Tibial nerve (tissue), 4 donors: ENCODE results near the gene XPO1. TPM values are rescaled to one million over a fixed set of nuclear protein-coding genes. Genes with fewer than 3 reads are reported as not detected.
A peak's percentile ranks its signal among the peaks of the same experiment; 100 is the strongest.
"Not testable (repeated sequence)": the region's sequence is repeated elsewhere in the genome, so short reads cannot be mapped to it uniquely, and the experiment has no call there.

Experiments
- DNase-seq, 2 donors: peaks; one replicate each; pipeline ENCODE4 v3.0.0-alpha.2; 2019; ENCODE audit warnings: low spot score in 2 of 2
- H3K27ac ChIP-seq, 4 donors: fragments of 200-600 bp; sonication (generic) in 3 of 4; one replicate each; pipeline ENCODE4 v1.5.1; 2017 to 2019; ENCODE audit warnings: mild to moderate bottlenecking in 1 of 4
- H3K27me3 ChIP-seq, 2 donors: fragments of 200-600 bp; sonication (generic) in 1 of 2; one replicate each; pipeline versions ENCODE4 v1.5.1 to v1.6.0; 2017 to 2019
- H3K36me3 ChIP-seq, 3 donors: fragments of 200-600 bp; sonication (generic); one replicate each; pipeline ENCODE4 v1.5.1; 2018 to 2019
- H3K4me1 ChIP-seq, 4 donors: fragments of 200-600 bp; sonication (generic) in 3 of 4; one replicate each; pipeline ENCODE4 v1.5.1; 2017 to 2019
- H3K4me3 ChIP-seq, 4 donors: fragments of 200-600 bp; sonication (generic) in 3 of 4; one replicate each; pipeline ENCODE4 v1.5.1; 2017 to 2019; ENCODE audit warnings: mild to moderate bottlenecking in 1 of 4, moderate library complexity in 1 of 4
- H3K9me3 ChIP-seq, 4 donors: fragments of 200-600 bp; sonication (generic) in 3 of 4; one replicate each; pipeline ENCODE4 v1.5.1; 2017 to 2019
- EP300 ChIP-seq, 2 donors: sonication (generic); formaldehyde crosslinking; IDR thresholded peaks; one replicate each; pipeline ENCODE4 v1.6.1; 2017; ENCODE audit warnings: antibody characterized with exemption in 2 of 2, mild to moderate bottlenecking in 1 of 2
- POLR2A ChIP-seq, 2 donors: fragments of 450-650 bp; IDR thresholded peaks; one replicate each; pipeline ENCODE4 v1.6.1; 2017; ENCODE audit warnings: antibody characterized with exemption in 2 of 2, mild to moderate bottlenecking in 2 of 2, moderate library complexity in 2 of 2
- whole genome bisulfite sequencing, 2 donors: methylation state at CpG; one replicate each; pipeline ENCODE4 v1.1.5; 2018; 5-methylcytosine and 5-hydroxymethylcytosine counted together
- total RNA-seq, 4 donors: library from RNA; depleted of rRNA; stranded (reverse); fragments of >200 nt; gene quantifications; one replicate each; pipeline ENCODE4 v1.1.0, GENCODE V29; 2016
- TF ChIP-seq, protein P1 (sequence below), 5 experiments: fragments of 200-600 bp in 3 of 5; fragments of 450-650 bp in 2 of 5; sonication (generic) in 3 of 5; IDR thresholded peaks; one replicate each; pipeline ENCODE4 v1.5.1; 2016 to 2019; ENCODE audit warnings: antibody characterized with exemption in 5 of 5, mild to moderate bottlenecking in 3 of 5, moderate library complexity in 2 of 5

The XPO1 gene
- total RNA-seq, 4 donors from 2014 or later, result 100 to 151 (median 112) TPM

DNA sequence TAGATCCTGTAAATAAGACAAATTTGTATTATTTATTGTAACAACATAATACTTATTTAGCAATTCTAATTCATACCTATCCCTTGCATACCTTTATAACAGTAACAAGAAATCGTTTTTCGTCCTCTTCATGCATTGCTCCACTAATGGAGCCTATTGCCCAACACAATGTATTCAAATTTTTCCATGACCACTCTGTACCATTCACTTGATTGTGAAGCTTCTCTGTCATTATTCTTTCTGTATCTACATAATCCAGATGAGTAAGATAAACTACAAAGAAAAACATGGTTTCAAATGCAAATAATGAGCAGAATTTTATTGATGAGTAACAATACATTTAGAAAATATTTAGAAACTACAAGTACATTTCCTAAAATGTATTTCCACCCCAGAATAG lies 45.7 kb downstream of the XPO1 start:
- Histone ChIP-seq H3K36me3 (peaks cover 0 to 99% (median 12%) of the 10 kb centered on the region in 3 donors), H3K27ac (no peak overlapping the region), H3K27me3 (no peaks in the 10 kb centered on the region), H3K4me3 (no peak overlapping the region), H3K9me3 (no peaks in the 10 kb centered on the region), H3K4me1 (no peaks in the 10 kb centered on the region)
- TF ChIP-seq POLR2A (IDR thresholded peaks at IDR 0.05) (no peak), EP300 (IDR thresholded peaks at IDR 0.05) (no peak)
- TF ChIP-seq, protein P1, sequence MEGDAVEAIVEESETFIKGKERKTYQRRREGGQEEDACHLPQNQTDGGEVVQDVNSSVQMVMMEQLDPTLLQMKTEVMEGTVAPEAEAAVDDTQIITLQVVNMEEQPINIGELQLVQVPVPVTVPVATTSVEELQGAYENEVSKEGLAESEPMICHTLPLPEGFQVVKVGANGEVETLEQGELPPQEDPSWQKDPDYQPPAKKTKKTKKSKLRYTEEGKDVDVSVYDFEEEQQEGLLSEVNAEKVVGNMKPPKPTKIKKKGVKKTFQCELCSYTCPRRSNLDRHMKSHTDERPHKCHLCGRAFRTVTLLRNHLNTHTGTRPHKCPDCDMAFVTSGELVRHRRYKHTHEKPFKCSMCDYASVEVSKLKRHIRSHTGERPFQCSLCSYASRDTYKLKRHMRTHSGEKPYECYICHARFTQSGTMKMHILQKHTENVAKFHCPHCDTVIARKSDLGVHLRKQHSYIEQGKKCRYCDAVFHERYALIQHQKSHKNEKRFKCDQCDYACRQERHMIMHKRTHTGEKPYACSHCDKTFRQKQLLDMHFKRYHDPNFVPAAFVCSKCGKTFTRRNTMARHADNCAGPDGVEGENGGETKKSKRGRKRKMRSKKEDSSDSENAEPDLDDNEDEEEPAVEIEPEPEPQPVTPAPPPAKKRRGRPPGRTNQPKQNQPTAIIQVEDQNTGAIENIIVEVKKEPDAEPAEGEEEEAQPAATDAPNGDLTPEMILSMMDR (IDR thresholded peaks at IDR 0.05), result no peak
- DNase-seq, result no peak
- 95 to 96% methylated on average over 2 of the region's 2 CpGs for WGBS, 2 donors

DNA sequence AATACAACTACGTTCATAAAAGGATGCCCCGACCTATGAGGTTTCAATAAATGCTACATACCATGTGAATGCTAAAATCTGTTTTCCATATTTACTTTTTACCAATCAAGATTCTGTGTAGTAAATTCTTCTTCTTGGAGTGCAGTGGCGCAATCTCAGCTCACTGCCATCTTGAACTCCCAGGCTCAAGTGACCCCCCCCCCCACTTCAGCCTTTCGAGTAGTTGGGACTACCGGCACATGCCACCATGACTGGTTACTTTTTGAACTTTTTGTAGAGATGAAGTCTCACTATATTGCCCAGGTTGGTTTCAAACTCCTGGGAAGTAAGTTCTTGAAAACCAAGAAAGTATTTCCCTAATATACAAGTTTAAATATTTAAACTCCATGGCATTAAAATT lies 52.9 kb downstream of the XPO1 start:
- peaks cover 4 to 99% (median 5%) of the 10 kb centered on the region in 3 donors for H3K36me3 ChIP-seq
- DNase-seq, result no peak
- H3K4me3 ChIP-seq, result no peak overlapping the region
- no peaks in the 10 kb centered on the region for H3K4me1 ChIP-seq
- no peak overlapping the region for H3K27ac ChIP-seq
- H3K27me3 ChIP-seq, result no peaks in the 10 kb centered on the region
- TF ChIP-seq POLR2A (IDR thresholded peaks at IDR 0.05), result no peak
- TF ChIP-seq, protein P1 (IDR thresholded peaks at IDR 0.05), result no peak
- TF ChIP-seq EP300 (IDR thresholded peaks at IDR 0.05), result no peak
- WGBS, 2 donors, result 93 to 97% methylated on average over 5 of the region's 5 CpGs
- H3K9me3 ChIP-seq, result no peaks in the 10 kb centered on the region

DNA sequence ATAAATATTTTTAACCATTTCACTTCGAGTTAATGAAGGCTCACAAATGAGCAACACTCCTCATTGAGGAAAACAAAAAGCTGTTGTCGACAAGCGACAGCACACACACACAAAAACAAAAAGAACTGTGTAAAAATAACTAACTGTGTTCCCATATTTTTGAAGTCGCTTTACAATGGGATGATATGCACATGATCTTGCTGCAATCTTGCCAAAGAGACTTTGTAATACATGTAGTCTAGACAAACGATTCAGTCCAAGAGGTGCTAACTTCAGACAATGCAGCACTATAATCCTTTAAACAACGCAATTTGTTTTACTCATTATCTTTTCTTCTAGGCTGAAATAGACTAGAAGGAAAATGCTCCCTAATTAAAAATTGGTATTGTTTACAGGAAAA lies 60.1 kb downstream of the XPO1 start:
- Histone ChIP-seq H3K4me3 (no peak overlapping the region), H3K4me1 (peaks cover 0 to 4% (median 0%) of the 10 kb centered on the region in 4 donors)
- 71 to 78% methylated on average over 6 of the region's 6 CpGs for WGBS, 2 donors

DNA sequence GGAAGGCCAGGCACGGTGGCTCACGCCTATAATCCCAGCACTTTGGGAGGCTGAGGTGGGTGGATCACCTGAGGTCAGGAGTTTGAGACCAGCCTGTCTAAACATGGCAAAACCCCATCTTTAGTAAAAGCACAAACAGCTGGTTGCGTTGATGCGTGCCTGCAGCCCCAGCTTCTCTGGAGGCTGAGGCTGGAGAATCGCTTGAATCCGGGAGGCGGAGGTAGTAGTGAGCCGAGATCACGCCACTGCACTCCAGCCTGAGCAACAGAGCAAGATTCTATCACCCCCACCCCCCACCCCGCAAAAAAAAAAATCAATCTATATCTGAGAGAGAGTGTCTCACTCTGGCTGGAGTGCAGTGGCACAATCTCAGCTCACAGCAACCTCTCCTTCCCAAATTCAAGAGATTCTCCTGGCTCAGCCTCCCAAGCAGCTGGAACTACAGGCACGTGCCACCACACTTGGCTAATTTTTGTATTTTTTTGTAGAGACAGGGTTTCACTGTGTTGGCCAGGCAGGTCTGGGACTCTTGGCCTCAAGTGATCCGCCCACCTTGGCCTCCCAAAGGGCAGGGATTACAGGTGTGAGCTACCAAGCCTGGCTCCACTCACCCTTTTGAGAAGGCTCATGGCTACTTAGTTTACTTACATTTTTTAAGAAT lies 61.1 kb downstream of the XPO1 start:
- WGBS, 2 donors, result 93 to 97% methylated on average over 11 to 12 of the region's 12 CpGs
- H3K27me3 ChIP-seq, H3K9me3 ChIP-seq, DNase-seq, H3K4me3 ChIP-seq, H3K27ac ChIP-seq: not testable (repeated sequence)
- peaks cover 0 to 64% (median 12%) of the 10 kb centered on the region in 3 donors for H3K36me3 ChIP-seq
- peaks cover 0 to 12% (median 0%) of the 10 kb centered on the region in 4 donors for H3K4me1 ChIP-seq

More for the DNA sequence above, 60.1 kb downstream of the XPO1 start:
- Histone ChIP-seq H3K27me3 (no peaks in the 10 kb centered on the region), H3K27ac (no peak overlapping the region), H3K36me3 (peaks cover 0 to 74% (median 12%) of the 10 kb centered on the region in 3 donors), H3K9me3 (no peaks in the 10 kb centered on the region)
- DNase-seq, result no peak
- TF ChIP-seq POLR2A (IDR thresholded peaks at IDR 0.05), result no peak
- no peak for TF ChIP-seq EP300 (IDR thresholded peaks at IDR 0.05)
- TF ChIP-seq, protein P1 (IDR thresholded peaks at IDR 0.05), result no peak

DNA sequence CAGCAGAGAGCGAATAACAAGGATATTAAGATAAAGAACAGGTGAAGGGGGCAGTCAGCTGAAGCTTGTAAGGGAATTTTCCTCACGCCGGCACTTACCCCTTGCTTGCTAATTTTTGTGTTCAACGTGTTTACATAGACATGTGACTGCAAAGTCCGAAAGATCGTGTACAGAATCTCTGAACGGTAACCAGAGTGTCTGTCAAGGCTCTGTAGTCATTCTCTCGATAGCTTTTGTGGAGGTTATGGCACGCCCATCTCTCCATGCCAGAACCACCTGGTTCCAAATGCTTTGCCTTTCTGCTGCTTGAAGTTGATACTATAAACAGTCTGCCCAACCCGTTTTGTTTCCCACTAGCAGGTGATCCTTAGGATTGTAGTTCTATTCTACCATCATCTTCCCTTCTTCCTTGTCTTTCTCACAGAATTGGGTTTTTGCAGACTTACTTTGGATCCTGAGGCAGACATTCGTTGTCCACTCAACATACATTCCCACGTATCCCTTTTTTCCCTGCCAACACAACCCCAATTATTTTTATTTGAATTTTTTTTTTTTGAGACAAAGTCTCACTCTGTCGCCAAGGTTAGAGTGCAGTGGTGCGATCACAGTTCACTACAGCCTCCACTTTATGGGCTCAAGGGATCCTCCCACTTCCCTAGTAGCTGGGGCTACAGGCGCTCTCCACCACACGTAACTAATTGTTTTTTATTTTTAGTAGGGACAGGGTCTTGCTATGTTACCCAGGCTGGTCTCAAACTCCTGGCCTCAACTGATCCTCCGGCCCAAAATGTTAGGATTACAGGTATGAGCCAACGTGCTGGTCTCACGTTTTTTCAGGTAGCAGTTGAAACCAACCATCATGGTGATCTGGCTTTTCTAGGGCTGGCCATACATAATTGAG lies 66.0 kb downstream of the XPO1 start:
- H3K27me3 ChIP-seq, result no peaks in the 10 kb centered on the region
- peaks cover 0 to 16% (median 0%) of the 10 kb centered on the region in 3 donors for H3K36me3 ChIP-seq
- peak overlapping the region; percentile 86 to 98 (median 92) for H3K4me3 ChIP-seq
- 38 to 39% methylated on average over 19 of the region's 19 CpGs for WGBS, 2 donors
- H3K9me3 ChIP-seq, result no peaks in the 10 kb centered on the region
- H3K27ac ChIP-seq, result peak overlapping the region; percentile 99
- peaks cover 0 to 32% (median 3%) of the 10 kb centered on the region in 4 donors for H3K4me1 ChIP-seq
- no peak for DNase-seq
- no peak for TF ChIP-seq POLR2A (IDR thresholded peaks at IDR 0.05)
- TF ChIP-seq, protein P1 (IDR thresholded peaks at IDR 0.05), result no peak
- no peak for TF ChIP-seq EP300 (IDR thresholded peaks at IDR 0.05)
